HL-60 (cell line): ENCODE measurements around the gene POLR3E.

Source experiments
- DNase-seq, 2 experiments: peaks; one replicate each; pipeline ENCODE4 v3.0.0-alpha.2; 2010 to 2020; ENCODE audit warnings: low read depth in 1 of 2, low spot score in 1 of 2
- H3K27ac ChIP-seq: fragments of 250-450 bp; sonication (Bioruptor Pico); replicated peaks from 2 replicates; pipeline ENCODE4 v1.5.1; 2020; ENCODE audit warnings: mild to moderate bottlenecking, moderate library complexity
- H3K27me3 ChIP-seq: fragments of 250-450 bp; sonication (Bioruptor Pico); 2 replicates; pipeline ENCODE4 v1.5.1; 2021; ENCODE audit warnings: mild to moderate bottlenecking, moderate library complexity; ENCODE audit not compliant: insufficient read depth, poor library complexity, severe bottlenecking
- H3K4me3 ChIP-seq: replicated peaks from 2 replicates; pipeline ENCODE4 v1.5.1; 2011; ENCODE audit warnings: mild to moderate bottlenecking, control low read depth, low read length; ENCODE audit not compliant: insufficient read depth
- GABPA ChIP-seq: IDR thresholded peaks from 2 replicates; pipeline ENCODE4 v1.6.1; 2012; ENCODE audit warnings: low read depth
- POLR2AphosphoS5 ChIP-seq: IDR thresholded peaks from 2 replicates; pipeline ENCODE4 v1.6.1; 2012; ENCODE audit warnings: low read depth
- REST ChIP-seq: IDR thresholded peaks from 2 replicates; pipeline ENCODE4 v1.6.1; 2012; ENCODE audit warnings: low read depth; ENCODE audit not compliant: insufficient replicate concordance
- SPI1 ChIP-seq: IDR thresholded peaks from 2 replicates; pipeline ENCODE4 v1.6.1; 2012; ENCODE audit warnings: low read depth, mild to moderate bottlenecking, borderline replicate concordance
- TF ChIP-seq, protein P1 (sequence below): IDR thresholded peaks from one replicate; pipeline ENCODE4 v1.5.1; 2011; ENCODE audit warnings: low read length, control low read depth, inconsistent platforms; ENCODE audit not compliant: insufficient read depth

POLR3E gene

GRCh38 chr16:22323173-22323958 lies 26.2 kb downstream of the POLR3E start:
- no peak for TF ChIP-seq POLR2AphosphoS5
- TF ChIP-seq, protein P1, sequence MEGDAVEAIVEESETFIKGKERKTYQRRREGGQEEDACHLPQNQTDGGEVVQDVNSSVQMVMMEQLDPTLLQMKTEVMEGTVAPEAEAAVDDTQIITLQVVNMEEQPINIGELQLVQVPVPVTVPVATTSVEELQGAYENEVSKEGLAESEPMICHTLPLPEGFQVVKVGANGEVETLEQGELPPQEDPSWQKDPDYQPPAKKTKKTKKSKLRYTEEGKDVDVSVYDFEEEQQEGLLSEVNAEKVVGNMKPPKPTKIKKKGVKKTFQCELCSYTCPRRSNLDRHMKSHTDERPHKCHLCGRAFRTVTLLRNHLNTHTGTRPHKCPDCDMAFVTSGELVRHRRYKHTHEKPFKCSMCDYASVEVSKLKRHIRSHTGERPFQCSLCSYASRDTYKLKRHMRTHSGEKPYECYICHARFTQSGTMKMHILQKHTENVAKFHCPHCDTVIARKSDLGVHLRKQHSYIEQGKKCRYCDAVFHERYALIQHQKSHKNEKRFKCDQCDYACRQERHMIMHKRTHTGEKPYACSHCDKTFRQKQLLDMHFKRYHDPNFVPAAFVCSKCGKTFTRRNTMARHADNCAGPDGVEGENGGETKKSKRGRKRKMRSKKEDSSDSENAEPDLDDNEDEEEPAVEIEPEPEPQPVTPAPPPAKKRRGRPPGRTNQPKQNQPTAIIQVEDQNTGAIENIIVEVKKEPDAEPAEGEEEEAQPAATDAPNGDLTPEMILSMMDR, result no peak
- no peak for TF ChIP-seq SPI1
- TF ChIP-seq GABPA, result no peak
- TF ChIP-seq REST, result no peak
- H3K4me3 ChIP-seq, result no peak overlapping the region
- no peaks in the 10 kb centered on the region for H3K27me3 ChIP-seq
- no peak for DNase-seq
- no peak overlapping the region for H3K27ac ChIP-seq

DNA sequence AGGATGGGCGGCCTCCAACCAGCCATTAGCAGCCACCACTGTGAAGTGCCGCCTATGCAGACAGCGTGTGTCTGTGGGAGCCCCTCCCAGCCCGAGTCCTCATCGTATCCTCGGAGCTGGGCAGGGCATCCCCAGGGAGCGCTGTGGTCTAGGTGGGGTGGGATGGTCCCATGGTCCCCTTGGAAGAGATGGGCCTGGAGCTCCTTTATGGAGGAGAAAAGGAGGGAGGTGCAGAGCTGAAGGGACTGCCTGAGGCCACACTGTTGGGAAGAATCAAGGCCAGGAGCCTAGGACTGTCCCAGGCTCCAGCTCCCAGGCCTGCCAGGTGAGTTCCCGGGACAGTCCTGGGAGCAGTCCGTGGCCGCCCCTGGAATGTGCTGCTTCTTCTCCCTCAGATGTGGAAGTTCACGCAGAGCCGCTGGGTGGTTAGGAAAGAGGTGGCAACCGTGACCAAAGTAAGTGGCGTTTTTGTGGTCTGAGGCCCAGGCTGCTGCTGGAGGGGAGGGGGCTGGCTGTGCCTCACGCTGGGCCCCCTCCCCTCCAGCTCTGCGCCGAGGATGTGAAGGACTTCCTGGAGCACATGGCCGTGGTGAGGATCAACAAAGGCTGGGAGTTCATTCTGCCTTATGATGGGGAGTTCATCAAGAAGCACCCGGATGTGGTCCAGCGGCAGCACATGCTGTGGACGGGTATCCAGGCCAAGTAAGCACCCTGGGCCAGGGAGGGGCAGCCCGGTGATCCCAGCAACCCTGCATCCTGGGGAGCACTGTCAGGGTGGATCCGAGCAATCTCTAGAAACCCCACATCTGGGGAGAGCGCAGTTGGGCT lies 27.0 kb downstream of the POLR3E start:
- DNase-seq, result no peak
- Histone ChIP-seq H3K27ac (no peak overlapping the region), H3K27me3 (no peaks in the 10 kb centered on the region), H3K4me3 (no peak overlapping the region)
- TF ChIP-seq, protein P1, result no peak
- no peak for TF ChIP-seq GABPA
- no peak for TF ChIP-seq POLR2AphosphoS5
- no peak for TF ChIP-seq REST
- TF ChIP-seq SPI1, result no peak

DNA sequence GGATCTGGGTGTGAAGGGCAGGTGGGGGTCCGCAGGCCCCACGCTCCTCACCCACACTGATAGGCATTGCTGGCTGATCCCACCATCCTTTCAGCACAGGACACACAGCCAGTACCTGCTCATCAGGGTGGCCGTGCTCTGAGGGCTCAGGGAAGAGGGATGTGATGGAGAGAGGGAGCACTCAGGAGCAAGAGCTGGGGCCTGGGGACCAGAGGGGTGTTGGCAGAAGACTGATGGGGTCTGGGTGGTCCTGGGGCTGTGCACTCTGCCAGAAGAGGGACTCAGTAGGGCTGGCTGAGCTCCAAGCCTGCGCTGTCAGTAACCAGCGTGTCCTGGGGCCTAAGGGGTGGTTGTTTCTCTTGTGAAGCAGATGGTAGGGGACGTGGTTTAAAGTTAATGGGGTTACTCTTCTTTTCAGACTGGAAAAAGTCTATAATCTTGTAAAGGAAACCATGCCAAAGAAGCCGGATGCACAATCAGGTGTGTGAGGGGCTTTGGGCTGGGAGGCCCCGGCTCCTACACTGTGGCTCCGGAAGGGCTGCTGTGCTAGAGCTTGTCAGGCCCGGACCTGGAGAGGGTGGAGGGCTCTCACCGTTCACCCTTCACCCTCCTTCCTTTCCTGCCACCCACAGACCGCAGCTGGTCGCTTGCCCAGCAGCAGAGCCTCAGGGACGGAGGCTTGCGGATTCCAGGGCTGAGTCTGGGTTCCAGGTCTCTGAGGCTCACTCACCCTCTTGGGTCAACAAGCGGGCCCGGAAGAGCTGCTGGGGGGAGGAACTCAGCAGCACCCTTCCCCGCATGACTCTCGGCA lies 27.8 kb downstream of the POLR3E start:
- no peak for DNase-seq
- TF ChIP-seq, protein P1, result no peak
- TF ChIP-seq REST, result no peak
- no peak for TF ChIP-seq GABPA
- no peak for TF ChIP-seq POLR2AphosphoS5
- TF ChIP-seq SPI1, result no peak
- no peaks in the 10 kb centered on the region for H3K27me3 ChIP-seq
- no peak overlapping the region for H3K4me3 ChIP-seq
- no peak overlapping the region for H3K27ac ChIP-seq
